NCI-H82 treated with DMSO at 0.1 percent for 48 hours (cell line): ENCODE data around the gene HOOK1.
"Not testable (repeated sequence)": the region's sequence is repeated elsewhere in the genome, so short reads cannot be mapped to it uniquely, and the experiment has no call there.

Experiments used
- DNase-seq: peaks from one replicate; lab custom pipeline; 2025; ENCODE audit not compliant: unreplicated experiment; lab: John Stamatoyannopoulos, UW

HOOK1 gene

GRCh38 chr1:59819566-59820438 lies 5.1 kb downstream of the HOOK1 start:
- no peak for DNase-seq

DNA sequence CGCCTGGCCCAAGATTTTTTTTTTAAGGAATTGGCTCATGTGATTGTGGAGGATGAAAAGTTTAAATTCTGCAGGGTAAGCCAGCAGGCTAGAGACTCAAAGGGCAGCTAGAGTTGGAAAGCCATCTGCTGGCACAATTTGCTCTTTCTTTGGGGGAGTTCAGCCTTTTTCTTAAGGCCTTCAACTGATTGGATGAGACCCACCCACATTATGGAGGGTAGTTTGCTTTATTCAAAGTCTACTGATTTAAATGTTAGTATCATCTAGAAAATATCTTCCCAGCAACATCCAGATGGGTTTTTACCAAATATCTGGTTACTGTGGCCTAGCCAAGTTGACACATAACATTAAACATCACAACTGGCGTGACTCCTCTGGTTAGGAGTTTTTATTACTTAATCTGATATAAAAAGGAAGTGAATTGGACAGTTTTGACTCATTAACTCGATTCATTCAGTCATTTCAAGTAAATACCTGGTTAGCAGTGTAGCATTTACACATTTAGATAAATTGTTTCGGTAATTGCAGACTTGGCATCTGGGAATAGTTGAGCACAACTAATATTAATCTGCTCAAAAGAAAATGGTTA lies 12.4 kb downstream of the HOOK1 start:
- DNase-seq = no peak

DNA sequence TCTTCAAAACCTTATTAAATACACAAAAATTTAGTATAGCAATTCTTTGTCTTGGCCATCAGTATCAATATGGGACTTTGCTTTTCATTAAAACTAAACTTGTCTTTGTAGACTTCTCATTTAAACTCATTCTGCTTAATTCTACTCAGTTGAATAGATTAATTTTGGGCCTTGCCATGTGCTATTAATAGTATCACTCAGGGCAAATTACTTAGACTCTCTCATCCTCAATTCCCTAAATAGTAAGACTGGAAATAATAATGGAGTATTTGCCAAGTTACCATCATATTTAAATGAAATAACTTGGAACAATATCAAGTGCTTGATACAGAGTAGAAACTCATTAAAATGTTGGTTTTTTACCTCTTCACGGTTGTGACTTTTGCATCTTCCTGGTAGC lies 13.4 kb downstream of the HOOK1 start:
- DNase-seq = no peak

DNA sequence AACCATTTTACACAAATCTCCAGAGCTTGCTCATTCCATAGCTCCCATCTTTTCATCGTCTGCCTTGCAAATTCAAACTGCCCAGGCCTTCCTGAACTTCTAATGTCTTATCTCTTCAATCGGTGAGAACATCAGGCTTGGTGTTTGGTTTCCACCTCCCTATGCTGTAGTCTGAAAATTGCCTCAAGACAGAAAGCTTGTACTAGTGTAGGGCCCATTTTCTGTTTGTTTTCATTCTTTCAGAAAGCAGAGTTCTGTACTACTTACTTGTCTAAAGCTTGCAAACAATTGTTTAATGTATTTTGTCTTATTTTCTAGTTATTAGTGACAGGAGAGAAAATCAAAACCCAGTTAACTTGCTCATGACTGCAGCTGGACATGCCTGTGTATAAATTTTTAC lies 16.8 kb downstream of the HOOK1 start:
- DNase-seq = no peak

- DNase-seq = no peak
Measured at GRCh38 chr1:59833022-59833421, 18.3 kb downstream of the HOOK1 start.

GRCh38 chr1:59833991-59834390 lies 19.2 kb downstream of the HOOK1 start:
- DNase-seq = no peak

DNA sequence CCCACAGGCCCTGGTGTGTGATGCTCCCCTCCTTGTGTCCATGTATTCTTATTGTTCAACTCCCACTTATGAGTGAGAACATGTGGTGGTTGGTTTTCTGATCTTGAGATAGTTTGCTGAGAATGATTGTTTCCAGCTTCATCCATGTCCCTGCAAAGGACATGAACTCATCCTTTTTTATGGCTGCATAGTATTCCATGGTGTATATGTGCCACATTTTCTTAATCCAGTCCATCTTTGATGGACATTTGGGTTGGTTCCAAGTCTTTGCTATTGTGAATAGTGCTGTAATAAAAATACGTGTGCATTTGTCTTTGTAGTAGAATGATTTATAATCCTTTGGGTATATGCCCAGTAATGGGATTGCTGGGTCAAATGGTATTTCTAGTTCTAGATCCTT lies 23.1 kb downstream of the HOOK1 start:
- not testable (repeated sequence) for DNase-seq

DNA sequence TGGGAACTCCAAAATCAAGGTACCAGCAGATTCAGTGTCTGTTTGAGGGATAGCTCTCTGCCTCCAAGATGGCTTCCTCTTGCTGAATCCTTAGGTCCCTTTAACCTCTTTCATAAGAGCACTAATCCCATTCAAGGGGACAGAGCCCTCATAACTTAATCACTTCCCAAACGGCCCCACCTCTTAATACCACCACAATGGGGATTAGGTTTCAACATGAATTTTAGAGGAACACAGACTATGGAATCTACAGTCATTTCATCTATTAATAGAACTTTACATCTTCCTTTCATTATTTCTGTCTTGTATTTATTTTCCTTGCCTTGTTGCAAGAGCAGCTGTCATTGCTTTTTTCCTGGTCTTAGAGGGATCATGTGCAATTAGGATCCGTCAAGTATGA lies 30.3 kb downstream of the HOOK1 start:
- peak; percentile 74 for DNase-seq

- DNase-seq = no peak
Measured at GRCh38 chr1:59846209-59846894, 31.6 kb downstream of the HOOK1 start.

- DNase-seq = no peak
Measured at GRCh38 chr1:59846895-59847282, 32.1 kb downstream of the HOOK1 start.

GRCh38 chr1:59852117-59852516 lies 37.4 kb downstream of the HOOK1 start:
- no peak for DNase-seq

- DNase-seq = not testable (repeated sequence)
Measured at GRCh38 chr1:59855297-59855696, 40.5 kb downstream of the HOOK1 start.

GRCh38 chr1:59856725-59857338 lies 42.1 kb downstream of the HOOK1 start:
- no peak for DNase-seq

- DNase-seq = no peak
Measured at GRCh38 chr1:59857679-59858354, 43.1 kb downstream of the HOOK1 start.

DNA sequence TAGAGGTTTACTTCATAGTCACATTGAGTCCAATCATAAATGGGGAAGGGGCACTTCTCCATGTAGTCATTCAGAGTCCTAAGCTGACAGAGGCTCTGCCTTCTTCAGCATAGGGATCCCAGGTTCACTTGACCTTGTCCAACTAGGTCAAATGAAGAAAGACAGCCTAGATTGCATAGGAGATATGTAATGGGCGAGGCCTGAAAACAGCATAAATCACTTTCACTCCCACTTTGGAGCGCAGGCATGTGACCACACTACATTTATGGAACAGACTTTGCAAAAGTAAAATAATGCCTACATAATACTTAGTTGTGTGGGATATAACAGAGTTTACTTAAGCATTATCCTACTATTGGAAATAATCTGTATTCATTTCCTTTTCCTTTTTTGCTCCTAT lies 51.7 kb downstream of the HOOK1 start:
- no peak for DNase-seq

DNA sequence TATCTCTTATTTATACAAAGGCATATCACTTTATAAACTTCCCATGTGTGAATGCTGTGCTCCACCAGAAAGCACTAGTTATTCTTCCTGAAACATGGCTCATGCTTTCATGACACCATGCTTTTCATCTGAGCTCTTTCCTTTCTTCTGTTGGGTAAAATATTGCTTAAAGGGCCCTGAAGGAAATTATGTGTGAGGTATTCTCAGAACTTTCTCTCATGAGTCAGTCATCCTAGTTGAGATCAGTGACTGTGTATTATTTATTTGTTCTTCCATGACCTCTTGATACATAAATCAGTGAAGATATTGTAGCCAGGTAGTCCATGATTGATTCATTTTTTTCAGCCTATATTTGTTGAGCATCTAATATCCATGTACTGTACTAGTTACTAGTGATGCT lies 57.0 kb downstream of the HOOK1 start:
- DNase-seq = no peak

DNA sequence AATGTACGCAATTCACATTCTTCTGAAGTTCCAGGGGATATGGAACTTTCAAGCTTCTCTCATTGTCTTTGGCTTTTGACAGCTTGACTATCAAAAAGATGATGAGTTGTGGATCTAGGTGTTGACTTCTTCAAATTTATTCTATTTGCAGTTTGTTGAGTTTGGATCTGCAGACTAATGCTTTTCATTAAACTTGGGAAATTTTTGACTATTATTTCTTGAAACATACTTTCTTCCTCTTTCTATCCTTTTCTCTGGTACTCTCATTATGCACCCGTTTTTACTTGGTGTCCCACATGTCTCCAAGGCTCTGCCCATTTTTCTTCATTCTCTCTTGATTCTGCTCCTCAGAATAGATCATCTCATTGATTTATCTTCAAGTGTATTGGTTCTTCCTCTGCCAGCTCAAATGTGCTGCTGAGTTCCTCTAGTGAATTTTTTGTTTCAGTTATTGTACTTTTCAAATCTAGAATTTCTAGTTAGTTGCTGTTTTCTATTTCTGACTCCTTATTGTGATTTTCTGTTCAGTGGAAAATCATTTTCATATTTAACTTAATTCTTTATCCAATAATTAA lies 62.4 kb downstream of the HOOK1 start:
- DNase-seq = no peak

GRCh38 chr1:59878370-59878769 lies 63.6 kb downstream of the HOOK1 start:
- no peak for DNase-seq

GRCh38 chr1:59879574-59879973 lies 64.8 kb downstream of the HOOK1 start:
- DNase-seq = no peak

- no peak for DNase-seq
Measured at GRCh38 chr1:59879996-59880505, 65.3 kb downstream of the HOOK1 start.

DNA sequence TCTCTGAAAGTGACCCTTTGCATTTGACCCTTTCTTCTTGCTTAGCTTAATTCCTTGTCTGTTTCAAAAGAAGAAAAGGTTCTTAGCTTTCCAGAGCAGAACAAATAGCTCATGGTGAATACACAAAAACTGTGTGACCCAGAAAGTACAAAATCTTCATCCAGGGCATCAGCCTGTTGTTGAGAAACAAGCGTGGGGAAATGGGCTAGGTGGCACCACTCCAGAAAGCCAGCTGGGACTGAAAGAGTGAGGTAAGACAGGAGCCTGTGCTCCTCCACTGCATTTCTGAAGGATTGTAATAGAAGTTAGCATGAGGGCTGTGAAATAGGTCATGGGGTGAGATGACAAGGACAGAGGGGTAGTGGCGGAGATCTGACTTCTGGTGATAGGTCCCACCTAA lies 66.0 kb downstream of the HOOK1 start:
- no peak for DNase-seq
